GM12878 (cell line): Measurements from ENCODE around the gene MKNK1.
A peak's percentile ranks its signal among the peaks of the same experiment; 100 is the strongest.

Experiments
- BACH1 ChIP-seq: fragments of 450-650 bp; IDR thresholded peaks from 2 replicates; pipeline ENCODE4 v1.6.1; 2017; ENCODE audit warnings: mild to moderate bottlenecking, borderline replicate concordance
- FOXM1 ChIP-seq: IDR thresholded peaks from 2 replicates; pipeline ENCODE4 v1.6.1; 2012; ENCODE audit warnings: low read depth, mild to moderate bottlenecking, inconsistent platforms, low read length, moderate library complexity
- NFYA ChIP-seq: IDR thresholded peaks from 2 replicates; pipeline ENCODE4 v1.6.1; 2011; ENCODE audit warnings: low read depth, mild to moderate bottlenecking, low read length, improper control_type of control experiment, borderline replicate concordance
- PKNOX1 ChIP-seq: fragments of 450-650 bp; IDR thresholded peaks from 2 replicates; pipeline ENCODE4 v1.6.1; 2016; ENCODE audit warnings: mild to moderate bottlenecking
- RAD21 ChIP-seq: IDR thresholded peaks from 2 replicates; pipeline ENCODE4 v1.6.1; 2011; ENCODE audit warnings: mild to moderate bottlenecking, low read depth, low read length, moderate library complexity; ENCODE audit not compliant: insufficient read depth
- TF ChIP-seq, protein P1 (sequence below): IDR thresholded peaks from 2 replicates; pipeline ENCODE4 v1.6.1; 2012; ENCODE audit warnings: low read length, inconsistent platforms

DNA sequence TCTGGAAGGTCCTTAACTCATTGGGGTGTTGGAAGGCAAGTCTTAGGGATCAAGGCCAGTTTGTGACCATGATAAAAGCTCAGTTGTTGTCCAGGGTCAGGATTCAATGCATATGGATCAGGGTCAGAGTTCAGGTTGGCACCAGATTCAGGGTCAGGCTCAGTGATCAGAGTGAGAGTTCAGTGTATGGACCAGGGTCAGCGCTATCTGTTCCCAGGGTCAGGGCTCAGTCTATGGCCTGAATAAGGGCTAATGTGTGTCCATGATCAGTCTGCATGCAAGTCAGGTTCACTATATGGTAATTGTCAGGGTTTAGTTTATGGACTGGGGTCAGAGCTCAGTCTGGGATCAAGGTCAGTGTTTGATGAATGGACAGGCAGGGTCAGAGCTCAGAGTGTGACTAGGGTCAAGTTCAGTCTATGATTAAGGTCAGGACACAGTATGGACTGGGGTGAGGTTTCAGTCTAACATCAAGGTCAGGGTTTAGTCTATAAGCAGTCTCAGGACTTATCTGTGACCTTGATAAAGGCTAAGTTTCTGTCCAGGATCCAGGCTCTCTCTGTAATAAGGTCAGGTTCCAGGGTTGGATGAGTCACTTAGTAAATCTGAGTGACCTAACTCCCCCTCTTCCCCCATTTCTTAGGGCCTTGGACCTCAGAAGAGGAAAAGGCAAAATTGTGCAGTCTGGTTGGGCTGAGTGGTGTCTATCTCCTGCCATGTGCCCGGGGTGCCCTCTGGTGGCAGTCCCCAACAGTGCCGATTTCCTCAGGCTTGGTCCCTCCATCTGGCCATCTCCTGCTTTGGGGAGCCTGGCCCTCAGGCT lies 76.4 kb downstream of the MKNK1 start:
- TF ChIP-seq BACH1 (no peak), PKNOX1 (no peak), RAD21 (peak; percentile 93), NFYA (no peak), FOXM1 (no peak)
- TF ChIP-seq, protein P1, sequence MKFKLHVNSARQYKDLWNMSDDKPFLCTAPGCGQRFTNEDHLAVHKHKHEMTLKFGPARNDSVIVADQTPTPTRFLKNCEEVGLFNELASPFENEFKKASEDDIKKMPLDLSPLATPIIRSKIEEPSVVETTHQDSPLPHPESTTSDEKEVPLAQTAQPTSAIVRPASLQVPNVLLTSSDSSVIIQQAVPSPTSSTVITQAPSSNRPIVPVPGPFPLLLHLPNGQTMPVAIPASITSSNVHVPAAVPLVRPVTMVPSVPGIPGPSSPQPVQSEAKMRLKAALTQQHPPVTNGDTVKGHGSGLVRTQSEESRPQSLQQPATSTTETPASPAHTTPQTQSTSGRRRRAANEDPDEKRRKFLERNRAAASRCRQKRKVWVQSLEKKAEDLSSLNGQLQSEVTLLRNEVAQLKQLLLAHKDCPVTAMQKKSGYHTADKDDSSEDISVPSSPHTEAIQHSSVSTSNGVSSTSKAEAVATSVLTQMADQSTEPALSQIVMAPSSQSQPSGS = no peak
